ENCODE measurements around the gene RAPGEF3. TPM values are rescaled to one million over a fixed set of nuclear protein-coding genes. Genes with fewer than 3 reads are reported as not detected.

Gene RAPGEF3, protein sequence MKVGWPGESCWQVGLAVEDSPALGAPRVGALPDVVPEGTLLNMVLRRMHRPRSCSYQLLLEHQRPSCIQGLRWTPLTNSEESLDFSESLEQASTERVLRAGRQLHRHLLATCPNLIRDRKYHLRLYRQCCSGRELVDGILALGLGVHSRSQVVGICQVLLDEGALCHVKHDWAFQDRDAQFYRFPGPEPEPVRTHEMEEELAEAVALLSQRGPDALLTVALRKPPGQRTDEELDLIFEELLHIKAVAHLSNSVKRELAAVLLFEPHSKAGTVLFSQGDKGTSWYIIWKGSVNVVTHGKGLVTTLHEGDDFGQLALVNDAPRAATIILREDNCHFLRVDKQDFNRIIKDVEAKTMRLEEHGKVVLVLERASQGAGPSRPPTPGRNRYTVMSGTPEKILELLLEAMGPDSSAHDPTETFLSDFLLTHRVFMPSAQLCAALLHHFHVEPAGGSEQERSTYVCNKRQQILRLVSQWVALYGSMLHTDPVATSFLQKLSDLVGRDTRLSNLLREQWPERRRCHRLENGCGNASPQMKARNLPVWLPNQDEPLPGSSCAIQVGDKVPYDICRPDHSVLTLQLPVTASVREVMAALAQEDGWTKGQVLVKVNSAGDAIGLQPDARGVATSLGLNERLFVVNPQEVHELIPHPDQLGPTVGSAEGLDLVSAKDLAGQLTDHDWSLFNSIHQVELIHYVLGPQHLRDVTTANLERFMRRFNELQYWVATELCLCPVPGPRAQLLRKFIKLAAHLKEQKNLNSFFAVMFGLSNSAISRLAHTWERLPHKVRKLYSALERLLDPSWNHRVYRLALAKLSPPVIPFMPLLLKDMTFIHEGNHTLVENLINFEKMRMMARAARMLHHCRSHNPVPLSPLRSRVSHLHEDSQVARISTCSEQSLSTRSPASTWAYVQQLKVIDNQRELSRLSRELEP
- total RNA-seq: 43.8 and 45.7 TPM in 2 replicates

DNA sequence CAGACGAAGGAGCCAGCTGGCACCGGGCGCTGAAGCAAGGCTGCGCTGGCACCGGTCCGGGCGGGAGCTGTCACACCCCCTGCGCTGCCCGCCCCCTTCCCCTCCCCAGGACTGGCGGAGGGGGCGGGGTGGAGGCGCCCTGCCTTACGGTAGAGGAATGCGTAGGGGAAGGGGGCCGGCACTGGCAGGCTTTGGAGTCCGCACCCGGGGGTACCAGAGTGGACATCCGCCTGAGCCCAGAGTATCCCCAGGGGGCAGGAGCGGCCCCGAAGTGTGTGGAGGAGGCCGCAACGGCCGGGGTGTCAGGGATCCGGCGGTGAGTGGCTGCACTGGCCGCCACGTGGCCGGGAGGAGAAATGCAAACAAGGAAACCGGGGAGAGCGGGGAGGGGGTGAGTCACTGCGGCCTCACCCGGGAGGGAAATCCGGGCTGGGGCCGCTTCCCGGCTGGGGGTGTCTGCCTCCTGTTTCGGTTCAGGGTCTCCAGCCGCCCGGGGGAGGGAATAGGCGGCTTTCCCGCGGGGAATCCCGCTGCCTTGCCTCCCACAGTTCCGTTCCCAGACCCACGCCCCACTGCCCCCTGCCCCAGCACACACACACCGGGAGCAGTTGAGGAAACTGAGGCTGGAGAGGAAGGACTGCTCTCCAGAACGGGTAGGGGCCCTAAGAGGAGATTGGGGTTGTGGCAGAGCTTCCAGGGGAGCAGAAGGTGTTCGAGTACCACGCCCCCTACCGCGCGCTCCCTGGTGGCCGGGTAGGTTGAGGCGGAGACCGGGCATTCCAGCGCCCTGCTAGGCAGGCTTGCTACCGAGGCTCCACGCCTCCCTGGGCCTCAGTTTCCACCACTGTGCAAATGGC lies at the start of gene RAPGEF3:
Gene RAPGEF3 (minus strand): TSS at position 47 of the 857 bp plus-strand sequence. CDS start 324 bp downstream, outside the sequence.

DNA sequence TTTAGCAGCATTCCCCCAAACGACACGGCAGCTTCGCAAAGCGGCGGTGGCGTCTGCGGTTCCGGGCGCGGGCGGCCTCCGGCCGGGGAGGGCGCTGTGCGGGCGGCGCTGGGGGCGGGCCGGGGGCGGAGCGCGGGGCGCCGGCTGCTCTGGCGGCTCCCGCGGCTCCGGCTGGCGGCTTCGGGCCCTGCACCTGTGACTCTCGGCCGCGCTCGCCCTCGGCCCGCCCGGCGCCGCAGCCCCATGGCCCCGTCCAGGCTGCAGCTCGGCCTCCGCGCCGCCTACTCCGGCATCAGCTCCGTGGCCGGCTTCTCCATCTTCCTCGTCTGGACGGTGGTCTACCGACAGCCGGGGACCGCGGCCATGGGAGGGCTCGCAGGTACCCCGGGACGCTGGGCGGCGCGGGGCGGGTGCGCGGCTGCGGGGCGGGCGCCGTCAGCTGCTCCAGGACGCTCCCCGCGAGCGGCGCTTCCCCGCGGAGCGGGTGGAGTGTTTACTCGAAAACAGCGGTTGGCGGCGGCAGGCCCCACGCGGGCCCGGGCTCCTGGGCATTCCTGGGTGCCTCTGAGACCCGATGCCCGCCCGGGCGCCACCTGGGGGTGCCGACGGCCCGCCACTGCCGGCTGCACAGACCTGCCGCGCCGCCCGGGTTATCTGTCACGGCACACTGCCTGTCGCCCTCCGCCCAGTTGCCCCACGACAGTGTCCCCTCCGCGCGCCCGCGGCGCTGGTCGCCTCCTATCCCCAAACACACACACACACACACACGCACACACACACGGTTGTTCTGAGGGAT lies 14.6 kb upstream of the RAPGEF3 start, which contains the start of gene SLC48A1:
Gene SLC48A1 (plus strand): TSS at position 177 of the 796 bp plus-strand sequence. CDS start 67 bp downstream, at position 244.

DNA sequence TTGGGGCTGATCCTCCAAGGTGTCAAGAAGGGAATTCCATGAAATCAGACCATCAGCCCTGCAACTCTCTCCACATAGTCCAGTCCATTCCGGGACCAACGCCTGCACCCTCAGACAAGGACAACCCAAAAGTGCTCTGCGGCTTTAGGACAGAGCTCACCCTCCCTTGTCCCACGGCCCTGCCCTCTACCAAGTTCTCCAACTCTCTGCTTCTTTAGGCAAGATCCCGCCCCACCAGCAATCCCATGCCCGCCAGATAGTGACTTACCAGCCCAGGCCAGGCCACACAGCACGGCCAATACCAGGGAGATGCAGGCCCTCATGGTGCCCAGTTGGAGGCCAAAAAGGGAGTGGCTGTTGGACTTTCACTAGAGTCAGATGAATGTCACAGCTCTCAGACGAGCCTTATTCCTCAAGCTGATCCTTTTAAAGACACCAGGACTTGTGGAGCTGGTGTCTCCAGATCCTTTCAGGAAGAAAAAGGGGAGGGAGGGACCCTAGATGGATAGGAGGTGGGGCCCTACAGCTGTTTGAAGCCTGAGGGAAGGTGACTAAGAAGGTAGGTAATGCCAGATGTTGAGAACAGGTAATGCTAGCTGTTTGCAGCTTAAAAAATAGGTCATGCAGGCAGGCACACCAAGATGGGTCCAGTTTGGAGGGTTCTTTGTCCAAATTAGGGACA lies 33.4 kb downstream of the RAPGEF3 start, which contains the start of gene ENDOU:
Gene ENDOU (minus strand): TSS at position 400 of the 682 bp plus-strand sequence. CDS start 77 bp downstream, at position 323.

DNA sequence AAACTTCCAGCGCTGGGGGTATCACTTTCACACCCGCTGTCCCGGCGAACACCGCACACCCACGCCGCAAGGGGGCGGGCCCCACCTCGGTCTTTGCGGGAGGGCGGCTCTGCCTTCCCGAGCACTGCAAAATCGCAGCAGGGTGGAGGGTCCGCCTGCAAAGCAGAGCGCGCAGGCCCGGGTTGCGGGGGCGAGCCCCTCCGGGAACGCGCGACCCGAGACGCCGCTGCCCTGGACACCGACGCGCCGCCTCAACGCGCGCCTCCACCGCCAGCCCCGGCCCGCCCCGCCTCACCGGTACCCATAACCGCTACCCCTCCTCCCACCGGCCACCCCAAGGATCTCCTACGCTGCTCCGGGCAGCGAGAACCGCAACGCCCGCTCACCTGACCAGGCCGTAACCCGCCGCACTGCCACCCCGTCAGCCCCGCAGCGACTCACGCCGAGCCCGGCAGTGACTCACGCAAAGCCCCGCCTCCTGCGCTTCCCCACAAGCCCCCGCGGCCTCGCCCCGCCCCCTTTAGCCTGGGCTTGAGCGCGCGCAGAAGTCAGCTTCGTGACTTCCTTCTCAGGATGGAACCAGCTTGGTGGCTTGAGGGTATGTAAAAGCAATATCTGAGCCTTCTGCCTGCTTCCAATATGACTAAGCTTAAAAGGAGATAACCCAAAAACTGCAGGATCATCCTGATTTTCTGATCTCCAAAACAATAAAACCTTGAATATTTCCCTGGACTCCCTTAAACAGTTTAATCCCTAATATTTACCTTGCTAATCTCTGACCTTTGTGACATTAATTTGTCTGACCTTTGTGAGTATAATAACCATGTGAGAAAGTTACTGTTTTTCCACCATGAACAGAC lies 52.9 kb downstream of the RAPGEF3 start, which contains the start of gene RPAP3:
Gene RPAP3 (minus strand): TSS at position 465 of the 860 bp plus-strand sequence. CDS start 3,190 bp downstream, outside the sequence.

Other genes starting within 250 kb of the RAPGEF3 start
- gene RPAP3, start 52.9 kb downstream of the RAPGEF3 start, total RNA-seq: 10.1 and 18.2 TPM in 2 replicates
- not detected in 2 replicates for gene ENDOU, start 33.4 kb downstream of the RAPGEF3 start, total RNA-seq
- 16.8 and 20.3 TPM in 2 replicates for gene SLC48A1, start 14.4 kb upstream of the RAPGEF3 start, total RNA-seq
- 86.2 and 110 TPM in 2 replicates for gene HDAC7, start 61.0 kb upstream of the RAPGEF3 start, total RNA-seq
- gene VDR, start 146.1 kb upstream of the RAPGEF3 start, total RNA-seq: 0.33 and 0.38 TPM in 2 replicates
- gene TMEM106C, start 204.7 kb upstream of the RAPGEF3 start, total RNA-seq: 52.6 and 74.8 TPM in 2 replicates
- under 0.01 TPM in 2 replicates for gene COL2A1, start 245.6 kb upstream of the RAPGEF3 start, total RNA-seq

All from vein endothelial cell (primary cell).